Gastrocnemius medialis (tissue), 4 donors: Measurements from ENCODE around the gene C11orf24.

ENCODE experiments used
- CTCF ChIP-seq, 5 experiments: fragments of 450-650 bp in 3 of 5; fragments of 200-600 bp in 2 of 5; sonication (generic) in 2 of 5; IDR thresholded peaks in 4 of 5; conservative IDR thresholded peaks in 1 of 5; 1 replicate in 4 of 5; 2 replicates in 1 of 5; pipeline ENCODE4 v1.5.1; 2016 to 2019; ENCODE audit warnings: antibody characterized with exemption in 5 of 5, mild to moderate bottlenecking in 3 of 5, moderate library complexity in 3 of 5
- POLR2A ChIP-seq, 2 donors: fragments of 450-650 bp; IDR thresholded peaks; one replicate each; pipeline ENCODE4 v1.6.1; 2017; ENCODE audit warnings: antibody characterized with exemption in 2 of 2, mild to moderate bottlenecking in 2 of 2, moderate library complexity in 2 of 2

- TF ChIP-seq CTCF (IDR thresholded peaks at IDR 0.05 in 4 of 5, conservative IDR thresholded peaks at IDR 0.05 in 1 of 5) (no peak), POLR2A (IDR thresholded peaks at IDR 0.05) (no peak)
These were observed 8.2 kb downstream of the C11orf24 start for GRCh38 chr11:68263444-68264035.
